ENCODE data around the gene ZIC5.

The ZIC5 gene

GRCh38 chr13:99990126-99990977, 18.8 kb upstream of the ZIC5 start:
- TF ChIP-seq, protein P1, sequence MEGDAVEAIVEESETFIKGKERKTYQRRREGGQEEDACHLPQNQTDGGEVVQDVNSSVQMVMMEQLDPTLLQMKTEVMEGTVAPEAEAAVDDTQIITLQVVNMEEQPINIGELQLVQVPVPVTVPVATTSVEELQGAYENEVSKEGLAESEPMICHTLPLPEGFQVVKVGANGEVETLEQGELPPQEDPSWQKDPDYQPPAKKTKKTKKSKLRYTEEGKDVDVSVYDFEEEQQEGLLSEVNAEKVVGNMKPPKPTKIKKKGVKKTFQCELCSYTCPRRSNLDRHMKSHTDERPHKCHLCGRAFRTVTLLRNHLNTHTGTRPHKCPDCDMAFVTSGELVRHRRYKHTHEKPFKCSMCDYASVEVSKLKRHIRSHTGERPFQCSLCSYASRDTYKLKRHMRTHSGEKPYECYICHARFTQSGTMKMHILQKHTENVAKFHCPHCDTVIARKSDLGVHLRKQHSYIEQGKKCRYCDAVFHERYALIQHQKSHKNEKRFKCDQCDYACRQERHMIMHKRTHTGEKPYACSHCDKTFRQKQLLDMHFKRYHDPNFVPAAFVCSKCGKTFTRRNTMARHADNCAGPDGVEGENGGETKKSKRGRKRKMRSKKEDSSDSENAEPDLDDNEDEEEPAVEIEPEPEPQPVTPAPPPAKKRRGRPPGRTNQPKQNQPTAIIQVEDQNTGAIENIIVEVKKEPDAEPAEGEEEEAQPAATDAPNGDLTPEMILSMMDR (IDR thresholded peaks at IDR 0.05) = no peak

DNA sequence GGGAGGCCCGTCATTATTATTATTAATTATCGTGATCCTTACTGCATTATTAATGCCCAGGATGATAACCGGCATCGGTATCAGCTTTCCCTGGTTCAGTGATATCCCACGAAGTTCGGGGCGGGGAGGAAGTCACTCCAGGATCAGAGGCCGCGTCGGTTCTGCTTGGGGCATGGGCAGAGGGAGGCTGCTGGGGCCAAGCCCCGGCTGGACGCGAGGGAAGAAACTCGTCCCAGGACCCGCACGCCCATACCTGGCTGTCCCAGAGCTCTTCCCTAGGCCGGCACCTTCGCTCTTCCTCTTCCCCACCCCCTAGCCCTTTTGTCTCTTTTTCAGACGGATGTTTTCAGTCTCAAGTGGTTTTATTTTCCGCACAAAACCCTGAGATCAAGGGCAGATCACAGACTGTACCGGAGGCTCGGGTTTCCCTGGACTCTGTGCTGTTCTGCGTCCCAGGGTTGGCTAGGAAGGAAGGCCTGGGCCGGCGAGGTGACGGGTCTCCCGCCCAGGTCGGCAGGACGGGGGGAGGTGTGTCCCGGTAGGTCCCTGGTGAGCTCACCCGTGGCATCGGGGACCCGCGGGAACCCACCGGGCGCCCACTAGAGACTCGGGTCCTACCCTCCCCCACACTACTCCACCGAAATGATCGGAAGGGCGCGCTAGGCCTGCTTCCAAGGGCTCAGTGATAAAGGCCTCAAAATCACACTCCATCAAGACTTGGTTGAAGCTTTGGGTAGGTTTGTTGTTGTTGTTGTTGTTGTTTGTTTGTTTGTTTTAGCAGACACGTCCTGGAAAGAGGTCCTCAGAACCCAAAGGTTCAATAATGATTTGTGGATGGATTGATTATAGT, 17.9 kb upstream of the ZIC5 start:
- TF ChIP-seq, protein P1 (IDR thresholded peaks at IDR 0.05) = no peak

- TF ChIP-seq, protein P1 (IDR thresholded peaks at IDR 0.05) = no peak
Measured at GRCh38 chr13:99988529-99989275, 17.1 kb upstream of the ZIC5 start.

DNA sequence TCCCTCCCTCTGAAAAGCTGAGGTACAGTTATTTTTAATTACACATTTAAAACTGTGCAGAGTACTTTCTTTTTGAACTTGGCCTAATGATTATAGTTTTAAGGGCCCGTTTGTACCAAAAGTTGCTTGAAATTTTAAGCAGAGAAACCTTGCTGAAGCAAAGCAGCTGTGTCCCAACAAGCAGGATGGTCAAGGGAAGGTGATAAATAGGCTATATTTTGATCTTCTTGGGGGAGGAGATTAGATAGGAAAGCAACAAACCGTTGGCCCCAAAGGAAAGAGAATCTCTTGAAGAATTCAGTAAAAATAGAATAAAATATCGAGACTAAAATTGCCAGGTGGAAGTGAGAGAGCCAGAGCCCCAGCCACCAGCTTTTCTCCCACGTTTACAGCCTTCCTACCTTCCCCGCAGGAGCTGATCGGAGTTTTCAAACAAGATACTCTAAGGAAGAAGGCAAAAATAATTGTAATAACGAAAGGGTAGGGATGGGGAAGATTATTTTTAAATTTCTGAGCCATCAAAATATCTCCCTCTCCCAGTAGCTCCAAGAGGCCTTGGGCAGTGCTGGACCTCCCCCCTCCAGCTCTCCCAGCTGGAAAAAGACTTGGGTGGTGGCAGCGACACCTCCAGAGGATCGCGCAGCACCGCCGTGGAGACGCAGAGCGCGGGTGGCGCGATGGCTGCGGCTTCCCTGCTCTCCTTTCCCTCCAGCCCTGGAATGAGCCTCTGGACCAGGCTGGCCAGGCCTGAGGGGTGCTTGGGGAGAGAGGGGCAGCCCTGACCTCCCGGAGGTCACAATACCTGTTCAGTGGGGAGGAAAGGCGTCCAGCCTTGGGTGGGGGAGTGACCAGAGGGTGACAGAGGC, 15.8 kb upstream of the ZIC5 start:
- TF ChIP-seq, protein P1 (IDR thresholded peaks at IDR 0.05) = no peak

DNA sequence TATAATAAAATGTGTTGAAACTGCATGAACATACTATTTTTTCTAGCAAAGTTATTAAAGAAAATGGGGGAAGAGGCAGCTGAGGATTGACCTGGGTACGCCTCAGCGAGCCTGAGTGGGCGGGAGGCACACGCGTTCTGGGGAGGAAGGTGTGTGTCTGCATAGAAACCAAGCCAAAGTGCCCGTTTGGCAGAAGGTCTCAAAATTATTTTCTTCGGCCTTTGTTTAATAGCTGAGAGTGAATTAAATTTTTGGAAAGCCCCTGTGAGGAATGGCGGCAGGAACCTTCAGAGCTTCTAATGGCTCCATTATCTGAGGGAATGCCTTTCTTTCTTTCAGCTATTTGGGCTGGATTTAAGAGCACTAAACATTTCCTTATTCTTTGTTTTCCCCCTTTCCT, 15.2 kb upstream of the ZIC5 start:
- TF ChIP-seq, protein P1 (IDR thresholded peaks at IDR 0.05) = no peak

- TF ChIP-seq, protein P1 (IDR thresholded peaks at IDR 0.05) = no peak
Measured at GRCh38 chr13:99985886-99986527, 14.4 kb upstream of the ZIC5 start.

Data from LNCAP (cell line).